Keratinocyte (primary cell): ENCODE measurements around the gene THBS4. TPM values are rescaled to one million over a fixed set of nuclear protein-coding genes. Genes with fewer than 3 reads are reported as not detected.

Experiments
- DNase-seq: peaks from one replicate; pipeline ENCODE4 v3.0.0-alpha.2; 2011; ENCODE audit warnings: low read depth, missing footprints, low spot score
- FAIRE-seq: peaks from 2 replicates; lab custom pipeline; 2011; peaks lifted over from hg19 to GRCh38; lab: Jason Lieb, UNC
- H2AFZ ChIP-seq: 2 replicates; pipeline ENCODE4 v1.6.0; 2012; ENCODE audit warnings: low read length, control low read depth, inconsistent platforms; ENCODE audit not compliant: control insufficient read depth
- H3K27ac ChIP-seq: 2 replicates; pipeline ENCODE4 v1.5.1; 2011; ENCODE audit warnings: low read length; ENCODE audit not compliant: control insufficient read depth, insufficient read depth
- H3K27me3 ChIP-seq: 3 replicates; pipeline ENCODE4 v1.6.0; 2011; ENCODE audit warnings: low read length; ENCODE audit not compliant: control insufficient read depth, insufficient read depth; ENCODE audit errors: extremely low read depth
- H3K36me3 ChIP-seq, 2 experiments: 2 replicates in 1 of 2; 3 replicates in 1 of 2; pipeline ENCODE4 v1.5.1; 2011; ENCODE audit warnings: low read length in 2 of 2, mild to moderate bottlenecking in 1 of 2; ENCODE audit not compliant: control insufficient read depth in 2 of 2, insufficient read depth in 2 of 2; ENCODE audit errors: extremely low read depth in 1 of 2
- H3K4me1 ChIP-seq: 3 replicates; pipeline ENCODE4 v1.5.1; 2011; ENCODE audit warnings: low read length; ENCODE audit not compliant: control insufficient read depth, insufficient read depth; ENCODE audit errors: extremely low read depth
- H3K4me2 ChIP-seq: 3 replicates; pipeline ENCODE4 v1.6.0; 2011; ENCODE audit warnings: low read depth, low read length; ENCODE audit not compliant: control insufficient read depth, insufficient read depth; ENCODE audit errors: extremely low read depth
- H3K4me3 ChIP-seq, 3 experiments: fragments of 200-600 bp in 1 of 3; sonication (generic) in 1 of 3; 2 replicates in 2 of 3; 3 replicates in 1 of 3; pipeline ENCODE4 v1.5.1; 2011 to 2016; ENCODE audit warnings: low read length in 3 of 3, mild to moderate bottlenecking in 3 of 3, control low read depth in 2 of 3, inconsistent platforms in 1 of 3, low read depth in 1 of 3, mixed read lengths in 1 of 3, mixed run types in 1 of 3, moderate library complexity in 1 of 3; ENCODE audit not compliant: control insufficient read depth in 2 of 3, insufficient read depth in 2 of 3; ENCODE audit errors: extremely low read depth in 1 of 3
- H3K79me2 ChIP-seq: 2 replicates; pipeline ENCODE4 v1.6.0; 2012; ENCODE audit warnings: low read length; ENCODE audit not compliant: control insufficient read depth, insufficient read depth
- H3K9ac ChIP-seq: 3 replicates; pipeline ENCODE4 v1.6.0; 2011; ENCODE audit warnings: low read length; ENCODE audit not compliant: control insufficient read depth, insufficient read depth; ENCODE audit errors: extremely low read depth
- H3K9me1 ChIP-seq: 3 replicates; pipeline ENCODE4 v1.6.0; 2011; ENCODE audit warnings: low read length; ENCODE audit not compliant: control insufficient read depth, insufficient read depth; ENCODE audit errors: extremely low read depth
- H3K9me3 ChIP-seq: 2 replicates; pipeline ENCODE4 v1.5.1; 2012; ENCODE audit warnings: low read depth, low read length; ENCODE audit not compliant: control insufficient read depth
- H4K20me1 ChIP-seq: 3 replicates; pipeline ENCODE4 v1.6.0; 2011; ENCODE audit warnings: low read length; ENCODE audit not compliant: control insufficient read depth, insufficient read depth; ENCODE audit errors: extremely low read depth
- CTCF ChIP-seq, 3 experiments: IDR thresholded peaks in 1 of 3; conservative IDR thresholded peaks in 1 of 3; optimal IDR thresholded peaks in 1 of 3; 2 replicates in 2 of 3; 3 replicates in 1 of 3; pipeline versions ENCODE3 to v1.5.1; 2011; ENCODE audit warnings: low read length in 3 of 3, mild to moderate bottlenecking in 3 of 3, moderate library complexity in 2 of 3, control low read depth in 1 of 3, inconsistent platforms in 1 of 3; ENCODE audit not compliant: insufficient read depth in 2 of 3; ENCODE audit errors: extremely low read depth in 1 of 3
- EZH2 ChIP-seq: IDR thresholded peaks from one replicate; pipeline ENCODE4 v1.6.1; 2012; ENCODE audit warnings: inconsistent platforms, mild to moderate bottlenecking, low read length, moderate library complexity
- dilution Hi-C: fragments of 300-500 bp; cut with MboI; formaldehyde crosslinking; loops from one replicate; pipeline ENCODE4 v1.7.0; 2020; ENCODE audit warnings: low sequenced_read_pairs; ENCODE audit not compliant: extremely low pct_ligation_motif_present
- polyA plus RNA-seq, 5 experiments: library from polyadenylated mRNA; depleted of rRNA in 3 of 5; stranded (reverse) in 3 of 5; stranded (forward) in 1 of 5; unstranded in 1 of 5; fragments of >200 nt; gene quantifications; 1 replicate in 1 of 5; 2 replicates in 3 of 5; 3 replicates in 1 of 5; pipeline versions ENCODE4 v1.2.1 to v1.2.3, GENCODE V29; 2011 to 2012; ENCODE audit warnings: missing spikeins in 2 of 5, low read depth in 1 of 5, low replicate concordance in 1 of 5

The THBS4 gene
- polyA plus RNA-seq, 1 donor (not counting 4 experiments of a cell fraction or from before 2014, with no cell fraction given) = 0.47 TPM

DNA sequence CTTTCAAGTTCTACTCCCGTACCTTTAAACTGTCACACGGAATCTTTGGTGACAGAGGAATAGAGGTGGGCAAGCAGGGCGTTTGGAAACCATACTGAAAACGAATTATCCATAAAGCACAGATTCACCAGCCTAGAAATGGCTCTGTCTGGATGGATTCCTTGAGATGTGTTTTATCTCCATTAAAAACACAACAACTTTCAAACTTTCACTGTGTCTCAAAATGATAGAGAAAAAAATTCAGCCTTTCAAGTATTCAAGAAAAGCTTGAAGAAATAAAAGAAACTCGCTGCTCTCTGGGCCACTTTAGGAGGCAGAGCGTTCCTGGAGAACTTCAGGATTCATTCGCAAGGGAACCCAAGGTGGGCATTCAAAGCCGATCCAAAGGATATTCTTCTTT lies 589 bp upstream of the THBS4 start:
- no peaks in the 10 kb centered on the region for H3K4me1 ChIP-seq
- peaks cover 44% of the 10 kb centered on the region for H3K27me3 ChIP-seq
- no peaks in the 10 kb centered on the region for H3K9me3 ChIP-seq
- TF ChIP-seq EZH2 = no peak
- TF ChIP-seq CTCF (optimal IDR thresholded peaks at IDR 0.05 in 1 of 3, IDR thresholded peaks at IDR 0.05 in 1 of 3, conservative IDR thresholded peaks at IDR 0.05 in 1 of 3; ENCODE audit: extremely low read depth in 1 of 3, insufficient read depth in 2 of 3, low read length in 3 of 3) = no peak
- no peak overlapping the region for H3K27ac ChIP-seq
- H3K36me3 ChIP-seq = no peaks in the 10 kb centered on the region
- DNase-seq = no peak
- no peak for FAIRE-seq
- dilution Hi-C loops = no loop called here
- H4K20me1 ChIP-seq = no peaks in the 10 kb centered on the region
- no peaks in the 10 kb centered on the region for H3K9me1 ChIP-seq
- H3K9ac ChIP-seq = no peak overlapping the region
- no peak overlapping the region for H3K4me2 ChIP-seq
- no peak overlapping the region for H3K4me3 ChIP-seq
- no peaks in the 10 kb centered on the region for H3K79me2 ChIP-seq
- H2AFZ ChIP-seq = no peak overlapping the region

DNA sequence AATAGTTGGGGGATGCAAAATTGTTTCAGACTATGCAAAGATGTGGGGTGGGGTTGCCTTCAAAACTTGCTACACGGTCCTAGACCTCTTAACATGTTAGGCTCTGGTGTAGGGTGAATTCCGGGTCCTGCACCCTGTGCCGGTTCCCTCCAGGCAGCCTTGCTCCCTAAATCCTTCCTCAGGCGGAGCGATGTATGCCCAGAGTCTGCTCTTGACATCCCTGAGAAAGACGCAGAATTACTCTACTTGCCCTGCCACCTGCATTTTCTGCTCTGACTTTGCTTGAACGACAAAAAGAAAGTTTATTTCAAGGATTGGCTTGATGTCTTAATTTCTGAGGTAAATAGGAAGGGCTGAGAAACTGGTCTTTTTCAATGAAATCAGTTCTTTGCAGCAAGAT lies 691 bp downstream of the THBS4 start:
- Histone ChIP-seq H3K4me3 (no peak overlapping the region), H3K79me2 (no peaks in the 10 kb centered on the region), H3K9me1 (no peaks in the 10 kb centered on the region), H2AFZ (no peak overlapping the region), H3K4me1 (no peaks in the 10 kb centered on the region), H3K9me3 (no peaks in the 10 kb centered on the region), H4K20me1 (no peaks in the 10 kb centered on the region), H3K27me3 (peaks cover 48% of the 10 kb centered on the region), H3K4me2 (no peak overlapping the region), H3K9ac (no peak overlapping the region), H3K27ac (no peak overlapping the region), H3K36me3 (no peaks in the 10 kb centered on the region)
- dilution Hi-C loops = no loop called here
- no peak for FAIRE-seq
- no peak for TF ChIP-seq CTCF (optimal IDR thresholded peaks at IDR 0.05 in 1 of 3, IDR thresholded peaks at IDR 0.05 in 1 of 3, conservative IDR thresholded peaks at IDR 0.05 in 1 of 3; ENCODE audit: extremely low read depth in 1 of 3, insufficient read depth in 2 of 3, low read length in 3 of 3)
- no peak for TF ChIP-seq EZH2
- DNase-seq = no peak
